Memory B cell (primary cell): ENCODE measurements around the gene ILKAP.

Experiments
- ATAC-seq: fragments of 150-1000 bp; cut with Tn5 transposase; 2 replicates; pipeline ENCODE4 v1.10.0; 2021; ENCODE audit warnings: low read depth, mild to moderate bottlenecking, moderate library complexity
- DNase-seq, 2 donors: peaks; one replicate each; pipeline ENCODE4 v3.0.0; 2022; ENCODE audit warnings: low spot score in 2 of 2
- H3K27ac Mint-ChIP-seq: one replicate; pipeline ENCODE4 v1.8.0; 2022; ENCODE audit warnings: mild to moderate bottlenecking, moderate library complexity, mixed read lengths
- H3K27me3 Mint-ChIP-seq: one replicate; pipeline ENCODE4 v1.8.0; 2022; ENCODE audit warnings: mixed read lengths
- H3K36me3 Mint-ChIP-seq: one replicate; pipeline ENCODE4 v1.8.0; 2022; ENCODE audit warnings: mild to moderate bottlenecking, mixed read lengths
- H3K4me1 Mint-ChIP-seq: one replicate; pipeline ENCODE4 v1.8.0; 2022; ENCODE audit warnings: mixed read lengths
- H3K4me3 Mint-ChIP-seq: one replicate; pipeline ENCODE4 v1.8.0; 2022; ENCODE audit warnings: mild to moderate bottlenecking, moderate library complexity, mixed read lengths
- H3K9me3 Mint-ChIP-seq: one replicate; pipeline ENCODE4 v1.8.0; 2022; ENCODE audit warnings: mixed read lengths

ILKAP gene

GRCh38 chr2:238138331-238139195 is 64.9 kb downstream of the ILKAP start, which contains the start of gene KLHL30:
TSS of gene KLHL30 (plus strand) at chr2:238138668. CDS start at chr2:238140755, 2,087 bp downstream.
- Mint-ChIP-seq H3K27me3 (no peaks in the 10 kb centered on the region), H3K36me3 (no peaks in the 10 kb centered on the region), H3K27ac (peak within 1 kb of the TSS; percentile 45), H3K4me3 (peak within 1 kb of the TSS; percentile 58), H3K9me3 (no peaks in the 10 kb centered on the region), H3K4me1 (peaks cover 21% of the 10 kb centered on the region)
- DNase-seq (no peak), ATAC-seq (peak; percentile 56)

- no peak for ATAC-seq
- Mint-ChIP-seq H3K36me3 (no peaks in the 10 kb centered on the region), H3K27ac (peak overlapping the region; percentile 45)
Observed at GRCh38 chr2:238137885-238138284, 65.6 kb downstream of the ILKAP start.

DNA sequence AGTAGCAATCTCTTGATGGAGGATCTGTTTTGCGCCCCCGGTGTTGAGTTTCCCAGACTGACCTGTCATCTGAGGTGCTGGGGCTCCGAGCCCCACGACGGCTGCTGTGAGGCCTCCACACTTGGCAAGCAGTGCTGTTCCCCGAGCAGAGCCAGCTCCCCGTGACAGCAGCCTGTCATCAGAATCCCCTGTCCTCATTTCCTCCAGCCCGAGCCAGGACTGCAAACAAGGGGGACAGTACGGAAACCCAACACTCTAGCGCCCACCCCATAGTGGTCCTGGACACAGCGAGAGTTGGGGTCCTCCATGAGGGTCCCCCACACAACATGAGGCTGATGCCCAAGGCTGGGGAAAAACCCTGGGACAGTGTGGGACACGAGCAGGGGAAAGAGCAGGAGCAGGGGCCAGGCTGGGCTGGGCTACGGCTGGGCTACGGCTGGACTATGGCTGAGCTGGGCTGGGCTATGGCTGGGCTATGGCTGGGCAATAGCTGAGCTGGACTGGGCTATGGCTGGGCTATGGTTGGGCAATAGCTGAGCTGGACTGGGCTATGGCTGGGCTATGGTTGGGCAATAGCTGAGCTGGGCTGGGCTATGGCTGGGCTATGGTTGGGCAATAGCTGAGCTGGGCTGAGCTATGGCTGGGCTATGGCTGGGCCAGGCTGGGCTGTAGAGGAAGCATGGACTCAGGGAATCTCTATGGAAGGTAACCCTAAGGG is 66.5 kb downstream of the ILKAP start:
- ATAC-seq, result no peak
- Mint-ChIP-seq H3K4me1 (peaks cover 21% of the 10 kb centered on the region), H3K9me3 (no peaks in the 10 kb centered on the region), H3K27me3 (no peaks in the 10 kb centered on the region), H3K27ac (peak overlapping the region; percentile 45), H3K4me3 (no peak overlapping the region), H3K36me3 (no peaks in the 10 kb centered on the region)
- no peak for DNase-seq

More at GRCh38 chr2:238137885-238138284, 65.6 kb downstream of the ILKAP start:
- Mint-ChIP-seq H3K4me1 (peaks cover 21% of the 10 kb centered on the region), H3K9me3 (no peaks in the 10 kb centered on the region), H3K4me3 (no peak overlapping the region), H3K27me3 (no peaks in the 10 kb centered on the region)
- DNase-seq, result no peak

GRCh38 chr2:238135601-238136150 is 67.8 kb downstream of the ILKAP start:
- H3K27ac Mint-ChIP-seq, result no peak overlapping the region
- no peaks in the 10 kb centered on the region for H3K9me3 Mint-ChIP-seq
- H3K4me3 Mint-ChIP-seq, result no peak overlapping the region

DNA sequence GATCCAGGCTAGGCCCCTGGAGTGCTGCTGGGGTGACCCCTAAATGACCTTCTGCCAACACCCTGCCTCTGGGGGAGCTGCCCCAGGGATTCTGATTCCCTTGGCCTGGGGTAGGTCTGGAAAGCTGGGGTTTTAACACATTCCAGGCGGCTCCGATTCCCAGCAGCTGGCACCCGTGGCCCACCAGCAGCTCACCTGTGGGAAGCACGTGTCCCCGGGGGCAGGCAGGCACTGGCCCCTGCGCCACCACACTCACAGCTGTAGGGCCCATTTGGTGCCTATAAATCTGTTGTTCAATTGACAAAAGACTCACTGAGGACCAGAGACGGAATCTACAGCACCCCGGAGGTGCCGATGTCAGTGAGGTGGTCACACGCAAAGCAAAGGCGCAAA is 69.1 kb downstream of the ILKAP start:
- H3K4me1 Mint-ChIP-seq, result peaks cover 14% of the 10 kb centered on the region
- ATAC-seq (no peak), DNase-seq (no peak)
- no peak overlapping the region for H3K4me3 Mint-ChIP-seq
- H3K27ac Mint-ChIP-seq, result no peak overlapping the region
- no peaks in the 10 kb centered on the region for H3K27me3 Mint-ChIP-seq
- no peaks in the 10 kb centered on the region for H3K36me3 Mint-ChIP-seq
- H3K9me3 Mint-ChIP-seq, result no peaks in the 10 kb centered on the region

More at GRCh38 chr2:238135601-238136150, 67.8 kb downstream of the ILKAP start:
- Mint-ChIP-seq H3K27me3 (no peaks in the 10 kb centered on the region), H3K36me3 (no peaks in the 10 kb centered on the region), H3K4me1 (peaks cover 15% of the 10 kb centered on the region)
- DNase-seq, result no peak
- no peak for ATAC-seq

- H3K9me3 Mint-ChIP-seq, result no peaks in the 10 kb centered on the region
Observed at GRCh38 chr2:238133499-238134392, 69.7 kb downstream of the ILKAP start.

GRCh38 chr2:238132463-238133450 is 70.7 kb downstream of the ILKAP start:
- Mint-ChIP-seq H3K27me3 (no peaks in the 10 kb centered on the region), H3K27ac (peak overlapping the region; percentile 20), H3K36me3 (no peaks in the 10 kb centered on the region), H3K4me1 (peaks cover 6% of the 10 kb centered on the region), H3K4me3 (no peak overlapping the region), H3K9me3 (no peaks in the 10 kb centered on the region)
- DNase-seq (no peak), ATAC-seq (no peak)

More at GRCh38 chr2:238133499-238134392, 69.7 kb downstream of the ILKAP start:
- H3K4me1 Mint-ChIP-seq, result peaks cover 14% of the 10 kb centered on the region
- no peaks in the 10 kb centered on the region for H3K27me3 Mint-ChIP-seq
- DNase-seq (no peak), ATAC-seq (no peak)
- peak overlapping the region; percentile 20 for H3K27ac Mint-ChIP-seq
- H3K4me3 Mint-ChIP-seq, result no peak overlapping the region
- no peaks in the 10 kb centered on the region for H3K36me3 Mint-ChIP-seq

GRCh38 chr2:238131761-238132462 is 71.6 kb downstream of the ILKAP start:
- Mint-ChIP-seq H3K4me3 (no peak overlapping the region), H3K27me3 (no peaks in the 10 kb centered on the region), H3K9me3 (no peaks in the 10 kb centered on the region), H3K36me3 (no peaks in the 10 kb centered on the region), H3K4me1 (peaks cover 3% of the 10 kb centered on the region), H3K27ac (no peak overlapping the region)
- DNase-seq (no peak), ATAC-seq (no peak)

GRCh38 chr2:238130696-238131628 is 72.5 kb downstream of the ILKAP start:
- Mint-ChIP-seq H3K27ac (no peak overlapping the region), H3K36me3 (no peaks in the 10 kb centered on the region), H3K9me3 (no peaks in the 10 kb centered on the region), H3K27me3 (no peaks in the 10 kb centered on the region), H3K4me1 (peaks cover under 1% of the 10 kb centered on the region), H3K4me3 (no peak overlapping the region)
- DNase-seq (no peak), ATAC-seq (no peak)

GRCh38 chr2:238130111-238130695 is 73.3 kb downstream of the ILKAP start:
- H3K4me3 Mint-ChIP-seq, result no peak overlapping the region
- no peak for ATAC-seq

More at GRCh38 chr2:238130111-238130695, 73.3 kb downstream of the ILKAP start:
- Mint-ChIP-seq H3K9me3 (no peaks in the 10 kb centered on the region), H3K27ac (no peak overlapping the region), H3K36me3 (no peaks in the 10 kb centered on the region), H3K27me3 (no peaks in the 10 kb centered on the region), H3K4me1 (no peaks in the 10 kb centered on the region)
- DNase-seq, result no peak
